Stimulated activated CD4-positive, alpha-beta T cell treated with anti-CD3 and anti-CD28 coated beads, Interleukin-2, amount 100 ng/mL, for 24 hours (primary cell): ENCODE data around the gene DPCD.
A peak's percentile ranks its signal among the peaks of the same experiment; 100 is the strongest.
"Not testable (repeated sequence)": the region's sequence is repeated elsewhere in the genome, so short reads cannot be mapped to it uniquely, and the experiment has no call there.

Experiments used
- DNase-seq, 2 donors: peaks; one replicate each; pipeline ENCODE4 v3.0.0-alpha.2; 2020

DPCD gene

DNA sequence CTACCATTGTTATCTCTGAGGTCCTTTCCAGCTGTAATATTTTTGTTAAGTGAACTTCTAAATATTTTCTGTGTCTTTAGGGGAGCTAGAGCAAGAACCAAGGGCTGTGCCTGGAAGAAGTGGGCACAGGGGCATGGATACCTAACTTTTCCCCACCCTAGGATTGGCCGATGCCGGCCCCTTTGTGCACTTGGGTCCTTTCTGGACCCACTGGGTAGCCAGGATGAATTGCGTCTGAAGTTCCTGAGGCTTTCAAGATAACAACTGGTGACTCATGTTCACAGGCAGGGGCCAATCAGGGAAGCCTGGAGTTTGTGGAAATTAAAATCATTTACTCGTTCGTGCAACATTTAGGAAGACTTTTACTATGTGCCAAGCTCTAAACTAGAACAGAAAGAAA is 758 bp downstream of the DPCD start:
- DNase-seq, result no peak

DNA sequence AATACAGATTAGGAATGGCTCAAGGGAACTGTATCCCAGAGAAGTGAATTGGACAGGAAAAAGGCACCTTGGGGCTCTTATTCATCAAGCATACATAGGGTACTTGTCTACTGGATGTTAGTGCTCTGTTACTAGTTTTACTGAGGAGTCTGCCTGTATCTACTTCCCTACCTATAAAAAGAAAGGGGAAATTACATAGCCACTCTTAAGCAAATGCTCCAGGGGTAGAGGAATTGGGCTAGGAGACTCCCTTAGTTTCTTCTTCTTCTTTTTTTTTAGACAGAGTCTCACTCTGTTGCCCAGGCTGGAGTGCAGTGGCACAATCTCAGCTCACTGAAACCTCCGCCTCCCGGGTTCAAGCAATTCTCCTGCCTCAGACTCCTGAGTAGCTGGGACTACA is 5.2 kb downstream of the DPCD start:
- DNase-seq, result not testable (repeated sequence)

DNA sequence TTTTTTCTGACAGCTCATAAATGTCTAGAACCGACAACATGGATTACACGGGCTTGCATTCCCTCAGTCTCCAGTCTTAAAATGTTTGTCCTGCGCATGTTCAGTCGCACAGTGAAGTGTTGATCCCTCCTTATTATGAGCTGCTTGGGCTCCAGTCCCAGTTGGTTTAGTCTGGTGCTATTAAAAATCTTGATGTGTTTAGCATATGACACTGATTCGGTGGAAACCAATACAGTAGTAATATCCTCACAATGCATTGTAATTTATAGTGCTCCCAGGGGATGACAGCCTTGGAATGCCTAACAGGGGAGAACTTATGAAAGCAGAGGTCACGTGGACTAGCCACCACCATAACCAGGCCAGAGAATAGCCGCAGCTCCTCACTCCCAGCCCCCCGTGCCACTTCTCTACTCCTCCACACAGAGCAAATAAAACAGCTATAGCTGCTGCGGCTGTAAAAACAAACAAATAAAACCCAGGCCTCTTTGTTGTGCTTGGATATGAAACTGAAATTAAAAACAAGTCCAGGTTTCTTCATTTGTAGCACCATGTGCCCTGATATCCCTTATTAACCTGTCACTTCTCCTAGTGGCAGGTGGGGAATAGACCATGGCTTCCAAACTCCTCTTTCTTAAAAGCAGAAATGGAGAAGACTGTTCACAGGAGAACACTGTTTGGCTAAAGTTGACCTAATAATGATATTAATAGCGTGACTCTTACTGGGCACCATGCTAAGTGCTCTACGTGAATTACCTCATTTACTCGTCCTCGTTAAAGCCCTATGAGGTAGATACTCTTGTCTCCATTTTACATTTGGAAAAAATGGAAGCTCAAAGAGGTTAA is 7.7 kb downstream of the DPCD start:
- no peak for DNase-seq

DNA sequence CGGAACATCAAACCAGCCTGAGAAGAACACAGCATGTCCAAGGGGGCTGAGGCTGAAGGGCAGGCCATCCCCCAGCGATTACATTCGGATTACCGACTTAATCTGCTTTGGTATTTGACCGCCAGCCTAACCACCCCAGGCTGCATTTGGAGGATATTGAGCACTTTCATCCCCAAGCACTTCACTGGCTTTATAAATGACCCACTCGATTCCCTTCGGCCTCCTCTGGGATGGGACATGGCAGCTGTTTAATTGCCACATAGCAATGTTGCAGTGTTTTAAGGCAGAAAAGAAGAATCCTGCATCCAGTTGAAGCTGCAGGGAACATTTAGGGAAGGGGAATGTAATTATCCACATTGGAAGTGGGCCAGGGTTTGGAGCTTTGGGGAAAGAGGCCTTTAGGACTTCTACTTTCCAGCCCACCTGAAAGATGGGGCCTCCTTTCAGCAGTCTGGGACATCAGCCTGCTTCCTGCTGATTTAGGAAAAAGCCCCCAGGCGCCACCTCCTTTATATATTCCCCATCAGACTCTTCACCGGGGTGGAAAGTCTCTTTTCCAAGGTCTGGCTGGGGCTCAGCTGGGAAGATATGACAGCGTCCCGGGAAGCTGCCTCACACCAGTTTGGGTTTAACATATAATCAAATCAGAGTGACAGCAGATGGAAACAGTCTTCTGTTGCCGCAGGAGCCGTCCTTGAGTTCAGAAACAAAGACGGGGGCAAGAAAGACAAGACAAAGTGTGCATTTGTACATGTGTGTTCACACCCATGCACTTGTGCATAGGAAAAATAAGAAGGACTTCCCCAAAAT is 9.2 kb downstream of the DPCD start:
- DNase-seq, result no peak

DNA sequence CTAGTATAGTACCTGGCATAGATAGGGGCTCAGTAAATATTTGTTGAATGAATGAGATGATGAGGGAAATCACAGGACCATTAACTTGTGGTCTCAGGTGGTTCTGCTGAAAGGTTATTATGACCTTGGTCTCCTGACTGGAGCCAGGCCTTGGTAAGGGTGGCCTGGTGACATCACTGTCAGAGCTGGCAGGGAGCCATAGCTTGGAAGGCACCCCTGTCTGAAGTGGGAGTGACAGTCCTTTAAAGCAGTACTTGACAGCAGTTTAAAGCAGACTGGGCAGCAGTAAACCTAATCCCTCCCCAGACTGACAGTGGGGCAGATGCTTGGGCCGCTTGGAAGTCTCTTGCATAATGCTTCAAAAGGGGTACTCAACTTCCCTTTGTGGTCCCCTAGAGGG is 13.4 kb downstream of the DPCD start:
- no peak for DNase-seq

DNA sequence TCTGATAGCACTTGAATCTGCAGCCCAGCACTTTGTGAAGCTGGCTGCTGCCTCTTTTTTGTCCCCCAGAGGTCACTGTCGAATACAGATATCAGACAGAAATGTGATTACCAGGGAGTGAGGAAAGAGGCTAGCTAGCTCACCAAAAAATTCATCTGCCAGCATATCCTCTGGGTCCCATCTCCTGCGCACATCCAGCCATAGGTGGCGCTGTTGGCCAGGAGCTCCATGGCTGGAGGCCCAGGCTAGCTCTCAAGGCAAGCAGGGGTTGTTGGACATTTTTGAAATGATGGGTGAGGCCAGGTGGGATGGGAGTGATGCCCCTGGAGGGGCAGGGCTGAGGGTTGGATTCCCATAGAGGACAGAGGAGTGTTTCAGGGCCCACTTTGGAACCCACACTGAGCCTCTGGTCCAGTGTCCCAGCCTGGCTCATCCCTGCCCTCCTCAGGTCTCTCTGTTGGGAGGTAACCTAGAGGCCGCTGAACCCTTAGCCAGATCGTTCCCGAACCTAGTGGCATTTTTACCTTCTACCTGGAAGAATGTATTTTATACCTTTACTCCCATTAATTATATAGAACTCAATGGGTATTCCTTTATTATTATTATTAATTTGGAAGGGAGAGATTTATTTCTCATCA is 14.8 kb downstream of the DPCD start:
- DNase-seq, result peak; percentile 75 to 83

DNA sequence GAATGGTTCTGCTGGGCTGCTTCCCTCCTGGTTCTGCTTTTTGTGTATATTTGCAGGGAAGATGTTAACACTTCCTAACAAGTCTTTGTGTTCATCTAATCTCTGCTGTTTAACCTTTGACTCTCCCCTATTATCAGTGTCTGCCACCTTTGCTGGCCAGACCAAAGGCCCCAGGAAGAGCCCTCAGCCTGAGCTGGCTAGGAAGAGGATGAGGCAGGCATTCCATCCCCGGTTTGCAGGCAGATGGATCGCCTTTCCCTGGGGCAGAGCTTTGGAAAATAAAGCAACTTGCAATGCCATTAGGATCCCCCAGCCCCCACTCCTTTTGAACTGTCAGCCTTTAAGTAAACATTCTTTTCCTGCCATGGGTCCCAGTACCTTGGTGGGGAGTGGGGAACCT is 19.0 kb downstream of the DPCD start:
- DNase-seq, result no peak

DNA sequence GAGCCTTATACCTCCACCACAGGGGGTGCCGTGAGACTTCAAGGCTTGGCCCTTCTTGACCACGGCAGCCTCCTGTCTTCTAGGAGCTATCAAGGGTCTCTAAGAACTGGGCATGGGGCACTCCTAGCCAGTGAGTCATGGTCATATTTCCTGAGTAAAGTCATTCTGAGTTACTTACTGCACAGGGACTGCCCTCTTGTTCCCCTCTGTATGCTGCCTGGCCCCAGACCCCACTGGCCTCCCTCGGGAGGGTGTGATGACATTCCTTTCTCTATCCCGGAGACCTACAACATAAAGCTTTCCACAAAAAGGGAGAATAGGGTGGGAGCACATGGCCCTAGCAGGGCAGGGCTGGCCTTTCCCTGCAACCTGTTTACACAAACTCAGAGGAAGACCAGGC is 21.4 kb downstream of the DPCD start:
- no peak for DNase-seq

DNA sequence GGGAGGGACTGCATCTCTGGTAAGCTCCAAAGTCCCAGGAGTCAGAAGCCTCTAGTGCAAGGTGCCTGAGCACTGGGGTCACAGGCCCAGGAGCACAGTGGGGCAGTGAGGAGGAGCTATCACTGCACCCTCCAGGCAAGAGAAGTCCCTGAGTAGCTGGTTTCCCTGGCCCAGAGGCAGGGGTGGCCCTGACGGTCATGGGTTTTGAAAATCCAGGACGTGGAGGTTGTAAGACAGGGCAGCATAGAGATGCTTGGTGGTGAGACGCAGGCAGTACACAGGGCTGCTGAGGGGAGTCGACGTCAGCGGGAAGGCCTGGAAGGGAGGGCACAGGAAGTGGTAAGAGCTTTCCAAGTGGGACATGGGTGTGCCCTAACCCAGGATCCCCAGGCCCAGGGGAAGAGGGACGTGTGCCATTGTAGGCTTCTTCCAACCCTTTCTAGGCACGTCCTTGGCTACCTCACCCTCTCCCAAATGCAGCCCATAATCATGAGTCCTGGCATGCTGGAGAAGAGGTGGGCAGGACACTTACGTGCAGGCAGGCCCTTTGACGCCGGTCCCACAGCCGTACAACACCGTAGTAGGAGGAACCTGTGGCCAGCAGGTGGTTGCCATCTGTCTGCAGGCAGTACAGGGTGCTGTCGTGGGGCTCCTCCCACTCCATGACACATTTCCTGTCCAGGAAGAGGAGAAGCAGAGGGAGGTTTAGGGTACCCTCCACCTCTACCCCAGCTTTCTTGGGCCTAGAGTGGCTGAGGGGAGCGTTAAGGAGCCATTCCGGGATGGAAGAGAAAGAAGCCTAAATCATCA is 23.2 kb downstream of the DPCD start:
- peak in 1 of 2 donors; percentile 23 for DNase-seq

DNA sequence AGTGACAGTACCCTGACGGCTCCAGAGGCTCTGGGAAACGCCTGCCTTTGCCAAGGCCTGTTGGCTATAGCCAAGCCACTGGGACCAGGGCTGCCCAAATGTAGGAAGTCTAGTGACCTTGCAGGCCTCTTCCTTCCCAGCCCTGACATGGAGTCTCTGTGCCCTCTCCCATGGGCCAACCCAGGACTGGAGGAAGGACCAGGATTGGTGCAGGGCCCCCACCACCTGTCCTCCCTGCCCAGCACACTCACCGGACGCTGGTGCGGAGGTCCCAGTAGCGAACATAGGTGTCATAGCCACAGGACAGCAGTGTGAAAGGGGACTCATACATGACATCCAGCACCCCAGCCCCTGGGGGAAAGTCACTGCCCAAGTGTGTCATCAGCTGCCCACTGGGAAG is 24.0 kb downstream of the DPCD start:
- DNase-seq, result no peak

DNA sequence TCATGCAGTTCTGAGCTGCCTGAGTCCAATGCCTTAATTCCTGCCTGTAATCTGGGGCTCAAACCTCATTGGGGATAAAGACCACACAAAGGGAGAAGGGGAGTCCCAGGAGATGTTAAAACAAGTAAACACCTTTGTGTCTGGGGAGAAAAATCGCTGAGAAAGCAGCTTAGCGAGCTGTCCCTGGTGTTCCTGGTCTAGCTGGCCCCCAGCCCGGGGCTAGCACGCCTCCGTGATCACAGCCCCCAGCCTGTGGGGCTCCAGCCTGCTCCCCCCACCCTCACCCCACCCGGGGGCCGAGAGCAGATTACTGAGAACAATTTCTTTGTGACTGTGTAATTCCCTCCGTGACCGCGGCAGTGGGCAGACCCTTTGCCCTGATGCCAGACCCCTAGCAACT is 24.8 kb downstream of the DPCD start:
- no peak for DNase-seq

DNA sequence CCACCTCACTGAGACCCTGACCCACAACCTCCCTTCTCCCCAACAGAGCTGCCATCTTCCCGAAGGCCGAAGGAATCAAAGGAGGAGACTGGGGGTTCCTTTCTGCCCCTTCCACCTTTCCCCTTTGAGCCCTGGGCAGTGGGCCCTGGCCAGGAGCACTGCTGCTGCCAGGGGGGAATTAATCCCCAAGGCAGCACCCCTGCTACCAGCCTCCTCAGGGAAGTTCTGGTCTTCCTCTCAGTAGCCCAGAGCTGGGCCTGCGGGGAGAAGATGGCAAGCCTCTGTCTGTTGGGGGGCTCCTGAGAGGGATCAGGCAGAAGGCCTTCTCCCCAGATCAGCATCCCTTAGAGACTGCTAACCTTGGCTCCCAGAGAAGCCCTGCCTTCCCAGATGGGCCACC is 25.5 kb downstream of the DPCD start:
- DNase-seq, result no peak

DNA sequence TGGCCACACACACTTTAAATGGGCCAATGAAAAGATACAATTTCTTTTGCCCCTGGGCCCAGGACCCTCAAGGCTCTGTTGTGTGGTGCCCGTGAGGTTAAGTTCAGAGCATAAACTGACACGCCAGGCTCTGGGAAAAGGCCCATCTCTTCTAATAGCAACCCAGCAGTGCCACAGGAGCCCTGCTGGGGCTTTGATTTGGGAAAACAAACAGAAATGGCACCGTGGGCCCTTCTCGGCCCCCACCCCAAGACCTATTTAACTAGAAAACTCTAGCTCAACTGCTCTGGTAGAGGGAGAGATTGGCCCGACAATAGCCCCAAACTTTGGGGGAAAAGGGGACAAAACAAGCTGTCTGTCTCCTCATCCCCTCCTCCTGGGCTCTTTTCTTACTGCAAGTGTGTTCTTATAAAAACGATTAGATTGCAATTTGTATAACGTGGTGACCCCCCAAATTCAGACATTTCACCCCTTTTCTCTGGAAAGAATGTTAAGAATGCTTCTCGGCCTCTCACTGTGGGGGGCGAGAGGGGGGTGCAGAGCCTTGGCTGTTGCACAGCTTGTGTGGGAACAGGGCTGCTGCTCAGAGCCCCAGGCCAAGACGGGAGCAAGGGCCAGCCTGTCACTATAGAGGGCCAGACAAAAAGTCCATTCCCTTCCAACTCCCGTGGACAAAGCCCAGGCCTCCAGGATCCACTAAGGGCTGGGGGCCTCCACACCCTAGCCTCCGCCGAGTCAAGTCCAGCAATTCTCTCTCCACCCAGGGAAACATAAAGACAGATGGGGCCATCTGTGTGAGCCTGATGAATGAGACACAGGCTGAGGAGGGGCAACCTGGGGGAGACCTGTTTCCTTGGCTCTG is 26.8 kb downstream of the DPCD start:
- no peak for DNase-seq

DNA sequence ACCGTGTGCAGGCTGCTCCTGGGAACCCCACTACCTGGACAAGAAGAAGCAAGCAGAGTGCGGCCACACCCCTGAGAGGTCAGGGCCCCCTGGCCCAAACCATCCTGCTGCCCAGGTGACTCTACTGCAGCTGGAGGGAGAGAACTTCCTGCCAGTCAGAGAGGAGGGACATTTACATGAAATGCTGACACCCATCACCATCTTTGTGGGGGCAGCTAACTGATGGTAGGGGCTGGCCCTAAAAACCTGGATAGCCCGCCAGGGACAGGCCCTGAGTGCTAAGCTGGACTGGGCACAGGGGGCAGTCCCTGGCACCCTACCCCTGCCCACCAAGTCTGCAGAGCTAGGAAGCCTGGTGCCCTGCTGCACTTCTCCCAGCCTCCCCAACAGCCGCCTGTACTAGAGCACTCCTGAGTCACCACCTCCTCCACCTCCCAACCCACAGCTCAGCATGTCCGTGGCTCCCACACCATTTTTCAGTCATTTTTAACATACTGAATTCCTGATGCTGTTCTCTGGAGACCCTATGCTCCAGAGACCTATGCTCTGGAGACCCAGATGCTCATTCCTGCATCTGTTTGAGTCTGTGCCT is 27.5 kb downstream of the DPCD start:
- no peak for DNase-seq

DNA sequence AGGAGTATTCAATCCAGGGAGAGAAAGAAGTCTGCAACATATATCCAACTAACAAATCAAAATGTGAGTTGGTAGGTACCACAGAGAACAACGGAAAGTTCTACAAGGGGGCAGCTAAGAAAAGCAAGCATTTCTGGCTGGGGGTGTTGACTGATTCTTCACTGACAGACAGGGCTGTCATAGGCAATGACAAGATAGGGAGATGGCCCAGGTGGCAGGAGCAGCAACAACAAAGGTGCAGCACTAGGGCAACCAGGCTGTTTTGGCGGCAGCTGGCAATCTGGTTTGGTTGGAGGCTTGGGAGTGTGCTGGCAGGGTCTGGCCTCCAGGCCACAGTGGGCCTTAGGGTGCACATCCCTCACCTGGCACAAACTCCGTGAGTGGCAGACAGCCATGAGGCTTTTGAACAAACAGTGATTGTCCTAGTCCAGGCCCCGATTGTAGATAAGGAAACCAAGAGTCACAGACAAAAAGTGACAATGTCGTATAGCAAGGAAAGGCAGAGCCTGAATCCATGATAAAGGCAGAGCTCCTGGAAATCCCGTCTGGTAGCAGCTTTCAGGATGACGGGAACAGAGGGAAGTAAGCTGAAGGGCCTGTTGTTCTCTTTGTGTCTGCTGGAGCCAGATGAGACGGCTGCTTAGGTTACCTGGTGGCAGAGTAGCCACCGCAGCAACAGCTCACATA is 28.4 kb downstream of the DPCD start:
- no peak for DNase-seq

DNA sequence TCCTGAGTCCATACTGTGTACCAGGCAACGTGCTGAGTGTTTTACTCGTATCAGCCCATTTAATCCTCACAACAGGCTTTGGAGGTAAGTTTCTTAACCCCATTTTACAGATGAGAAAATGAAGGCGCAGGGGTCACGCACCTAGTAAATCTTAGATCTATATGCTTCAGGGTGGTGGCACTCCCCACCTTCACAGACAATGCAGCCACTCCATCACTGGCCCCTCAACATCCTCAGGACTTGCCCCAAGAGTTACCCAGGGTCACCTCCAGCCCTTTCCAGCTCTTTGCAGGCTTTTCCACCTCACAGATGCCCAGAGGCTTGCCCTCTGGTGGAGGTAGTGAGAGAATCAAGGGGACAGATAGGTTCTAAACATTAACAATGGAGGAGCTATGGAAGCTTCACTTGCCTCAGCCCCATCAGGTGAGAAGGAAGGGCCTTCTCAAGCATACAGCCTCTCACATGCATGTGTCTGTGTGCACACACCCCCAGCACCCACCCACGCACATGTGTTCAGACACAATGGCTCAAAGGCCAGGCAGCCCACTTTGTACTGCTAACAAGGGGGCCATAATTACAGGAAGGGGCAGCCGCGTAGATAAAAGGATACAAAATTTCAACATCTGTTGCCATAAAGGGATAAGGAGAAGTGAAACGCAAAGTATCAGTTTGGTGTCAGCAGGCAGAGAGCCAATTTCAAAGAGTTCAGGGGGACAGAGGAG is 29.1 kb downstream of the DPCD start:
- no peak for DNase-seq

DNA sequence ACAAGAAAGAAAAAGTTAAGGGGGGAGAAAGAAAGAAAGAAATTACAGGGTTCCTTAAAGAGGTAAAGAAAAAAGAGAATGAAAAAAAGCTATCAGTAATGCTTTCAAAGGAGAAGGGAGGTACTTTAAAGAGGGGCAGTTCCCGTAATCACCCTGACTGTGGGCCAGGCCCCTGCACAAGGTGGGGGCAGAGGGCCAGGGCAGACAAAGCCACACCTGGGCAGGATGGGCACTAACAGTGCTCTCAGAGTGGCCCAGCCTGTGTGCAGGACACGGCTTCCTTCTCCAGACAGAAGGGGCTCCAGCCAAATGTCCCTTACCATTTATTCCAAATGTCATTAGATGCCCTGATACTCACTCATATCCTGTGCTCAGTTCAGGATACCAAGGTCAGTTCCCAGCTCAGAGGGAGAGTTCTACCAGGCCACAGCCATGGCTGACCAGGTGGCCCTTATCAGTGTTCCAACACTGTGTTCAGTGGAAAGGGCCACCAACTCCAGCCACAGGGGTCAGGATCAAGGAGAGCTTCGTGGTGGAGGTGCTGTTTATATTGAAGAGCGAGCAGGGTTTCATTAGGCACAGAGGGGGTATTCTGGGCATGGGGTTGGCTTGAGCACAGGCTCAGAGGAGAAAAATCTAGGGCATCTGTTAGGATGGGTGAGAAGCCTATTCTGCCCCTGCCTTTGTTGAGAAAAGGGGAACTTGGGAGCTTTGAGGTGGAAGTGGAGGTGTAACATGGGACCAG is 29.9 kb downstream of the DPCD start:
- DNase-seq, result no peak

DNA sequence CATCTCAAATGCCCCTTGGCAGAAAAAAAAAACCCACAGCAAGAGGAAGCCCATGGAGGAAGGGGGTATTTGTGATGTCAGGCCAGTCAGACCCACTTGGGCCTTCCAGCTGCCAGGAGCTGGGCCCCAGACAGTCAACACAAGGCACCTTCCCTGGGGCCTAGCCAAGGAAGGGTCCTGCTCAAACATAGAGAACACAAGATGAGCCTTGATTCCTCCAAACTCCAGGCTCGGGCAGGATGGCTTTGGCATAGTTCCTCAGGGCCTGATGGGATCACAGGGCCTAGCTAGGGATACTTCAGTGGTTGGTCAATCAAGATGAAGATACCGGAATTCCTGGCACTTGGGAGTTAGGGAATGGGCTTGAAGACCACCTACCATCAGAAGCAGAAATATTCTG is 30.8 kb downstream of the DPCD start:
- no peak for DNase-seq

DNA sequence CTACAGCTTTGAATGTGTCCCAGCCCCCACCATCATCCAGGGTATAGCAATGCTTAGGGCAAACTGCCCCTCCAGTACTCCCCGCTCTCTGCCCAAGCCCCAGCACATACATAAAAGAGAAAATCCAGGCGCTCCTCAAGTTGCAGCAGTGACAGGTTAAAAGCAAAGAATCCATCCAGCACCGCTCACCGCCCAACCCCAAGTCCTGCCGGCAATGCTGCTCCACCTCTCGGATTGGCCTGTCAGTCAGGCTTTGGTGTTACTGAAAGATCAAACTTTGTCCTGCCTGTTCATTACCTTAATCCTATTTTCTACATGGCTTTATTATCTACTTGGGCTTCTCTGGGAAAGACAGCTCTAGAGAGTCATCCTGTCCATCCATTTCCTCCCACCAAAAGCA is 31.9 kb downstream of the DPCD start:
- no peak for DNase-seq
